Fibroblast of peridontal ligament (primary cell): ENCODE measurements around the gene SLC44A5.
"Not testable (repeated sequence)": the region's sequence is repeated elsewhere in the genome, so short reads cannot be mapped to it uniquely, and the experiment has no call there.

Experiments
- DNase-seq: peaks from one replicate; pipeline ENCODE4 v3.0.0-alpha.2; 2010; ENCODE audit errors: extremely low read depth

Gene SLC44A5

DNA sequence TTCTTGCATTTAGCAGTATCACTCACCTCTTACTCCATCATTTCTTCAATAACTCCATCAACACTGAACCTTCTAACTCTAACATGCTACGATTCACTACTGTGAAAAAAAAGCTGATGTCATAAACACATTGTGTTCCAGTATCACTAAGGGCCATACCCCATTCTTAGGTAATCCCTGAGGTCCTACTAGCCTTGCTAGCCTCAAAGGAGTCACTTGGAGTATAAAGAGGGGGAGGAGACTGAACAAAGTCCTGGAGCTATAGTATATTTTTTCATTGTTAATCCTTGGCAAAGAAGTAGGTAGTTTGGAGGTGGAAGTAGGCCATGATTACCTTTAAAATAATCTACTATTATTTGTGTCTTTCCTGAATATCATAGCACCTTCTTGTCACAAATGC is at the start of gene SLC44A5:
Gene SLC44A5, minus strand, starts transcription at position 101 of the 400 bp plus-strand sequence. CDS start 69,667 bp downstream, outside the sequence.
- DNase-seq, result no peak

DNA sequence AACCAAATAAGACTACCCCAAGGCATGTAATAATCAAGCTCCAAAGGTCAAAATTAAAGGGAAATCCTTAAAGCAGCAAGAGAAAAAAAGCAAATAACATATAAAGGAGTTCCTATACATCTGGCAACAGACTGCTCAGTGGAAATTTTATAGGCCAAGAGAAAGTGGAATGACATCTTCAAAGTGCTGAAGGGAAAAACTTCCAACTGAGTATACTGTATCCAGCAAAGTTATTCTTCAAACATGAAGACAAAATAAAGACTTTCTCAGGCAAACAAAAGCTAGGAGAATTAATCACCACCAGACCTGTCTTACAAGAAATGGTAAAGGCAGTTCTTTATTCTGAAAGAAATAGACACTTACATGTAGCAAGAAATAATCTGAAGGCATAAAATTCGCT is 45.0 kb upstream of the SLC44A5 start:
- DNase-seq, result no peak

DNA sequence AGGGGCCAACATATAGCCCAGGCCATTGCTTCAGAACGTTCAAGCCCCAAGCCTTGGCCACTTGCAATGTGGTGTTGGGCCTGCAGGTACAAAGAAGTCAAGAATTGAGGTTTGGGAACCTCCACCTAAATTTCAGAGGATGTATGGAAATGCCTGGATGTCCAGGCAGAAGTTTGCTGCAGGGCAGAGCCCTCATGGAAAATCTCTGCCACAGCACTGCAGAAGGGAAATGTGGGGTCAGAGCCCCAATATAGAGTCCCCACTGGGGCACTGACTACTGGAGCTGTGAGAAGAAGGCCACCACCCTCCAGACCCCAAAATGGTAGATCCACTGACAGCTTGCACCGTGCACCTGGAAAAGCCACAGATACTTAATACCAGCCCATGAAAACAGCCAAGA is 36.3 kb upstream of the SLC44A5 start:
- not testable (repeated sequence) for DNase-seq

DNA sequence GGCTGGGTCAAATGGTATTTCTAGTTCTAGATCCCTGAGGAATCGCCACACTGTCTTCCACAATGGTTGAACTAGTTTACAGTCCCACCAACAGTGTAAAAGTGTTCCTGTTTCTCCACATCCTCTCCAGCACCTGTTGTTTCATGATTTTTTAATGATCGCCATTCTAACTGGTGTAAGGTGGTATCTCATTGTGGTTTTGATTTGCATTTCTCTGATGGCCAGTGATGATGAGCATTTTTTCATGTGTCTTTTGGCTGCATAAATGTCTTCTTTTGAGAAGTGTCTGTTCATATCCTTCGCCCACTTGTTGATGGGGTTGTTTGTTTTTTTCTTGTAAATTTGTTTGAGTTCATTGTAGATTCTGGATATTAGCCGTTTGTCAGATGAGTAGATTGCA is 34.2 kb upstream of the SLC44A5 start:
- DNase-seq, result not testable (repeated sequence)

DNA sequence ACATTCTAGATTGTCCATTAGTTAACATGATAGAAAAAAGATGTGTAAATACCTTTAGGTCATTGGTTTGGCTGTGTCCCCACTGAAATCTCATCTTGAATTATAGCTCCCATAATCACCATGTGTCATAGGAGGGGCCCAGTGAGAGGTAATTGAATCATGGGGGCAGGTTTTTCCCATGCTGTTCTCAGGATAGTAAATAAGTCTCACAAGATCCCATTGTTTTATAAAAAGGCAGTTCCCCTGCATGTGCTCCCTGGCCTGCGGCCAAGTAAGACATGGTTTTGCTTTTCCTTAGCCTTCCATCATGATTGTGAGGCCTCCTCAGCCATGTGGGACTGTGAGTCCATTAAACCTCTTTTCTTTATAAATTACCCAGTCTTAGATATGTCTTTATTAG is 32.5 kb upstream of the SLC44A5 start:
- no peak for DNase-seq

DNA sequence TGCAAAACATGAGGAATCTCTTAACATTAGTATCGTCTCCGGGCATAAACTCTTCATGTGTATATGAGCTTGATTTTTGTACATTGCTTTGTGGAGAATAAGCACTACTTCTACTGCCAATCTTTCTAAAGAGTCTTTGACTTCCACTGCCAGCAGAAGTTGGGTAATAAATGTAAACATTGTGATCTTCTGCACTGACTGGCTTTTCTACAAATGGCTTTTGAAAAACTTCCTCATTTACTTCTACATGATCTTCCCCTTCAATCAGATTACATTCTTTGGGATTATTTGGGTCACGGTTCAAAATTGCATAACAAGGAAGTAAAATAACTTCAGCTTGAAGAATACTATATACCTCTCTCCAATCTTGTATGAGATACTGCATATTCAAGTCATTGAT is 30.4 kb upstream of the SLC44A5 start:
- no peak for DNase-seq

DNA sequence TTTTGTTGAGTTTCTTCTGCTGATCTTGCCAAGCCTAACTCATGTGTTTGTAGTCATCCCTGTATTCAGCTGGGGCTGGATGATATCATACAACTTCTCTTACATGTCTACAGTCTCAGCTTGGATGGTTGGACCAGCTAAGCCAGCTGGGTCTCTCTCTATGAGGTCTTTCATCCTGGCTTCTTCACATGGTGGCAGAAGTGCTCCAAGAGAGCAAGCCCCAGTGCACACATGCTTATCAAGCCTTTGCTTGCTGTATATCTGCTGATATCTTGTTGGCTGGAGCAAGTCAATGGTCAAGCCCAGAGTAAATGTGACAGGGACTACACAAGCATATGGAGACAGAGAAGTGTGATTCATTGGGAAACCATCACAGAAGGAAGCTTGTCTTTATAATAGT is 29.2 kb upstream of the SLC44A5 start:
- no peak for DNase-seq

DNA sequence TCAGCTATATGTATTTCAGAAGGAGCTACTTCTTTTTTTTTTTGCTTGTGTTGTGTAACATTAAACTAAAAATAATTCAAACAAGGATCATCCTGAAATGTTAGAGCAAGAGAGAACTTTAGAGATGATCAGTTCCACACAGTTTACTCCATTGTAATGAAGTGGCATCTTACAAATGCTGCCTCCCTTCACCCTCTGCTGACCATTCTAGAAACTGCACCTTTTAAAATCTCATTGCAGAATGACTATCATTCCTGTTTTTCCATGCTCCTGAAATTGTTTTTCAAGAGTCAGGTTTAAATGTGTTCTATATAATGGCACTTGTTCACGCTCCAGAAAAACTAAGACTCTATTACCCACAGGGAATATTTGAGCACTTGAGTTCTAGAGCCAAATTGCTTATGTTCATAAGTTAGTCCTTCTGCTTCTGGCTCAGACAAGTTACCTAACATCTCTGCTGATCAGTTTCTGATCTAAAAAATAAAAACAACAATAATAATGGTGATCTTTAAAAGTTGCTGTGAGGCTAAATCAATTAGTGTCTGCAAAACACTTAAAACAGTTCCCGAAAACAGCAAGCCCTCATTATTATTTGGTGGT is 21.5 kb upstream of the SLC44A5 start:
- peak; percentile 63 for DNase-seq

DNA sequence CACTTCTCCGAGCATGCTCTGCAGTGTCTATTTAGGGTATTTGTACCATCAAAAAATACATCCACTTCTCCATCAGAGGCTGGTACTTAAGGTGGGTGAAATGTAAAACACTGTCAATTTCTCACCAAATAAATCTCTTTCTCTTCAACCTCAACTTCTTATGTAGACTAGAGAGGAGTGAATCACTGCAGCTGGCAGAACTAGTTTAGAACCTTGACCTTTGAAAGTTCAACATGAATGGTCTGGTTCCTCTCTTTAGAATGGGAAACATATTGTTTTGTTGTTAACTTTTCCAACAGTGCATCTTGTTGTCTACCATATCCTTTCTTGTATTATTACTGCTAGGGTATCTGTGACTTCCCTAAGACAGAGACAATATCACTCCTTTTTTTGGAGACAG is 20.1 kb upstream of the SLC44A5 start:
- no peak for DNase-seq

DNA sequence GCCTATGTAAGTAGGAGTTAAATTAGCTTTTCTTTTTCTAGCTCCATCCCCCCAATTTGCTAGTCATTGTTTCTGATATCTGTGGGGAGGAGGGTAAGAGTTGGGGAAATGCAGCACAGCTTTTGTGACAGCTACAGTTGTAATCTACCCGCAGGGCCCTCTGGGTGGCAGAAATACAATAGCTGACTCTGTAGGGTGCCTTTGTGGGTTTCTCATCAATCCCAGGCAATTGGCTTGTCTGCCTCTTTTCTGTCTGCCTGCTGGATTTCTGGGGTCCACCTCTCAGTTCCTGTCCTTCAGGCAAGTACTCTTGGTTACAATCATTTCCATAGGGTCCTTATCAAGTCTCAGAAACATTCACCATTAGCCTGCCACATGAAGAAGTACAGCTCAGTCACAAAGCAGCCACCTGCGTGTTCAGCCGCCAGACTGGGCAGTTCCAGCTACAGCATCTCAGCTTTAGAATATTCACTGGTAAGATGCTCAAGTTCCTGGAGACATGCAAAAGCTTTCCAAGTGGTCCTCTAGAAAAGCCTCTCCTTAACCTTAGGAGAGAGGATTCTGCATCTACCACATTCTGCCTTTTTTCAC is 19.2 kb upstream of the SLC44A5 start:
- DNase-seq, result no peak

DNA sequence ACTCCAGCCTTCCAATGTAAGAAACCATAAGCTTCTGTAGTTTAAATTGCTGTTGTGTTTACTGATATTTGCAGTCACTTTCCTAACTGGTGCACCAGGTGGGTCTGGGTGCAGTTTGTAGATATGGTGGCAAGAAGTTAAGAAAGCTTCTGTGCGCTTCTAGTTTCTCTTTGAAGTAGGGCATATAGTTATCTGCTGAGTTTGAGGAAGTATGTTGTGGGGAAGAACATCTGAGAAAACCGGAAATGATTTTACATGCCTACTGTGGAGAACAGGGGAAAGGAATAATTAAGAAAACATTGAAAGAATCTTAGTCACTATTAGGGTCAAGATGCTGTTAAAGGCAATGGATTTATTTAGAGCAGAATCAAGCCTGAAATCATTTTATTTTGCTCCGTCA is 14.9 kb upstream of the SLC44A5 start:
- DNase-seq, result no peak

DNA sequence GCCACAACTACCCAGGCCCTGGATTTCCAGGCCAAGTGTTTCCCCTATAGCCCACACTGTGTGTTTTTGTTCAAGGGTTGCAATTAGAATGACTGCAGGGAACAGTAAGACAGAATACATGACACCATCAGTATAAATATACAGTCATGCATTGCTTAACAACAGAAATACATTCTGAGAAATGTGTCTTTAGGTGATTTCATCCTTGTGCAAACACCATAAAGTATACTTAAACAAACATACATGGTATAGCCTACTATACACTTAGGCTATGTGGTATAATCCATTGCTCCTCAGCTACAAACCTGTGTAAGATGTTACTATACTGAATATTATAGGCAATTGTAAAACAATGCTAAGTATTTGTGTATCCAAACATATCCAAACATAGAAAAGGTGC is 7.5 kb upstream of the SLC44A5 start:
- no peak for DNase-seq

DNA sequence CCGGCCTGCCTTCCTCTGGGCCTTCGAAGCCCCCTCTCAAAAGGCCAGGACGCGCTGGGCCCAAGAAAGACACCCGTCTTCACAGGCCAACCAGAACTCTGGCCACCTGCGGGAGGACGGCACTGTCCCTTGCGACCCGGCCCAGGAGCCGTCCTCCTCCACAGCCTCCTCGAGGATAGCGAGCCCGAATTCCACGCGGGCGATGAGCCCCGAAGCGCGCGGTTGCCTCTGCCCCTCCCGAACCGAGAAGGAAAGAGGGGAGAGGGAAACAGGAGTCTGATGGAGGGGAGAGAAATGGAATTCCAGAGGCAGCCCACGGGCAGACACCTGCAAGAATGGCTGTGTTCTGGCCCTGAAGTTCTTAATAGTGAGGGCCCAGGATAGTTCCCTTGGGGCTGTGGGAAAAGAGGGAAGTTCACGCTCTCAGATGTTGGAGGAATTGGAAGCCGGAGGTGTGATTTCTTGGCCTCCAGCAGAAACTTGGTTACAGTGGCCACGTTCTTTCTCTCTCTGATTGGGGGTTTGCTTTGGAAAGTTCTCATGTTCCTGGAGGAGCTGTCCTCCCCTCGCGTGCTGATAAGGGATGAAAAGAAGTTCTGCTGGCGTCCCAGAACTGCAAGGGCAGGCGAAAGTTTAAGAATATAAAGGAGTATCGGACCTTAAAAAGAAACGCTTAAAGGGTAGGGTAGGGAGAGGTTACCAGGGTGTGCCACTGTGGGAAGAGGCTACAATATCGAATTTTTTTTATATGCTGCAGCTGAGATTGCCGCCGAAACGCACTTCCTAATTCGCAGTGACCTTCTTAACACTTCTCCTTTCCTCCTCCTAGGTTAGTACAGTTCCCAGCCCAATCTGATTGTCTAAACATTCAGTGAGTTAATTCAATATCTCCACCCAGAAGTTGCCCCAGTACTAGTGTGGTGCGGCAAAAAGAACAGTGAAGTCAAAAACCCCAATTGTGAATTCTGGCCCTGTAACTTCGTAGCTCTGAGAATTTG is 5.8 kb upstream of the SLC44A5 start:
- peak; percentile 47 for DNase-seq

DNA sequence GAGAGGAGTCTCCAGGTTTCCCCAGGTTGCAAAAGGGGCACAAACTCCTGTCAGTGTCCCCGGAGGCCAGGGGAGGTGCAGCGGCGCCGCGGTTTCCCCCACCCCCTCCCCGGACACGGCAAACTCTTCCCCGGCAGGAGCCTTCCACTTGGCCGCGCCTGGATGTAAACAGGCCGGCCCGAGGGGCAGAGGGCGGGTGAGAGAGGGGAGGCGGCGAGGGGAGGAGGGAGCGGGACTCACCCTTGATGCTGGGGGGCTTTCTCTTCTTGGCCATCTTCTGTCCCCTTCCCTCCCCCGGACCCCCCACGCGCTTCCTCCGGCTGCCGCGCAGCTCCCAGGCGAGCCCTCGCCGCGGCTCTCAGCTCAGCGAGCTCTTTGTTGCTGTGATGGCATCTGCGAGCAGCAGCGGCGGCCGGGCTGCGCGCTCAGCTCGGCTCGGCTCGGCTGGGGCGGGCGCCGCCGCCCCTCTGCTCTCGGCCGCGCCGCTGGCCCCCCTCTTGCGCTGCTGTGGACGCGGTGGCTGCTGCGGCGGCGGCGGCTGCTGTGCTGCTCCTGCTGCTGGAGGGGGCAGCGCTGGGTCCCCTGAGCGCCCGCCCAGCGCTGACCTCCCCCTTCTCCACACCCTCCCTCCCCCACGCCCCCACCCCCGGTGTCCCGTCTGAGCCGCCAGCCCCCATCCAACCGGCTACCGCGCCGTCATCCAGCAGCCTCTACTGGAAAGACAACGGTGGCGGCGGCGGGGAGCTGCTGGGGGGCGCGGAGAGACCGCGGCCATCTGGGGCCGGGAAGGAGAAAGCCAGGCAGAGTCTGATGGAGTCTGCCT is 4.9 kb upstream of the SLC44A5 start:
- peak; percentile 15 for DNase-seq

DNA sequence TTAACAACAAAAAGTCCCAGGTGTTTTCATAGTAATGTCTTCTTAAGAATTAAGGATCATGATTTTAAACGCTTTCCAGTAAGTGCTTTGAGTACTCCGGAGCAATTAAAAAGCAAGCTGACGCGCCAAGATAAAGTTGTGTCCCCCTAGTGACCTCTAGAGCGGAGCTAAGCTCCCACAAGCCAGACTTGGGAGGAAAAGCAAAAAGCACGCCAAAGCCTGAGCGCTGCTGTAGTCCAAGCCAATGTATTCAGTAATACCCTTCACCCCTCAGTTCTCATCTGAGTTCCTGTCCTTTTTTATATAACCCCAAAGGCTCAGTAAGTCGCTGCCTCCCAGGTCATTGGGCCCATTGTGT is 3.5 kb upstream of the SLC44A5 start:
- no peak for DNase-seq

DNA sequence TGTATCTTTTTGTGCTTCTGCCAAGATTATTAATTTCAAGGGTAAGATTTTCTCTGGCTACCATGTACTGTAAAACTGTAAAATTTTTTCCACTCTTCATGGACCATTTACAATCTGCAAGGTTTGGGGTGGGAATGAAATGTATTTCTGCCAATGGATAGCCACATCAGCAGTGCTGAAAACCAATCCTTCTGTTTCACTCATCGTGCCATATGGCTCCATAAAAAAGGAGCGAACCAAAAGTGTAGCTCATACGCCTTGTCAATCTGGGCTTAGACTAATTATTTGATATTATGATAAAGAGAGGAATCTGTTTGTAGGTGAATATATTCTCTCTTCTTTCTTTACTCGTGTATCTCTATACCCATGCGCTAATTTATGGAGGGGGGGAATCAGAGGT is 3.0 kb upstream of the SLC44A5 start:
- DNase-seq, result no peak

DNA sequence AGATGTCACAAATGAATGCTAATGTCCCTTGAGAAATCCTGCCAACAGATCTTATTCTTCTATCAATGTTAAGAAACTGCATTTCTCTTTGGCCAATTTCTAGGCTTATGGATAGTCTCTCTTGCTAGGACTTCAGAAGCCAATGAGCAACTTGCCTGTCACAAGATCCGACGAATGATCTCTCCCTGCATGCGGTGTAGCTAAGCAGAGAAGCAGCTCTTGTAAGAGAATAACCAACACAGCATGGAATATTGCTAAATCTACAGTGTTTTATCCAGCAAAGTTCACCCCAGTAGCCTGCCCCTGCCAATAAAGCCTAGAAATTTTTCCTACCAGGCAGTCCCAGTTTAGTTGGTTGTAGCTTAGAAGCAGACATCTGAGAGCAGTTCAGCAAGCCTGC is 2.1 kb upstream of the SLC44A5 start:
- DNase-seq, result no peak

DNA sequence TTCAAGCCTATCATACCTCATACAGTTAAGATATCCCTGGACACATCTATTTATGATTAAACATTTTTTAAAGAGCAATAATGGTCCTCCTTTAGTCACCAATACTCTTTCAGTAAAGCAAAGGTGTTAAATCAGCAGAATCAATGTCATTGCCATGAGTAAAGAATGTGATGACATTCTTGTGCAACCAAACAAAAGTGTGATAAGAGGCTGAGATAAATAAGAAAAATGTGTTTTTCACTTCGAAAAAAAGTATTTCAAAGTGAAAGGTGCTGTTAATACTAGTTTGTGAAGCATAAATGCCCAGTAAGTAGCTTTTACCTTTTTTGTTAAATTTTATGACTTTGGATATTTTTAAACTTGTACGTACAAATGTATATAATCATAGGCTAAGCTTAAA is 8.4 kb downstream of the SLC44A5 start:
- no peak for DNase-seq

DNA sequence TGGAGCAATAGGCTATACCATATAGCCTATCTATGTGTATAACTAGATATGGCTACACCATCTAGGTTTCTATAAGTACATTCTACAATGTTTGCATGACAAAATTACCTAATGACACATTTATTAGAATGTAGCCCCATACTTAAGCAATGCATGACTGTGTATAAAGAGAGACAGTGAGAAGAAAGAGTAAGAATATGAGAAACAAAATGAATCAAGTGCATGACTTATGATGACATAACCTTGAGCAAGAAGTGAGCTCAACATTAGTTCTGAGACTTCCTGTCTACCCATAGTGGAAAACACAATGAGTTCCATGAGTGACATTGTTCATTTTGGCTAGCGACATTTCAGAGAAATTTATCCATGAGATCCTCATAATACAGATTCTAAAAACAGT is 10.1 kb downstream of the SLC44A5 start:
- DNase-seq, result no peak

DNA sequence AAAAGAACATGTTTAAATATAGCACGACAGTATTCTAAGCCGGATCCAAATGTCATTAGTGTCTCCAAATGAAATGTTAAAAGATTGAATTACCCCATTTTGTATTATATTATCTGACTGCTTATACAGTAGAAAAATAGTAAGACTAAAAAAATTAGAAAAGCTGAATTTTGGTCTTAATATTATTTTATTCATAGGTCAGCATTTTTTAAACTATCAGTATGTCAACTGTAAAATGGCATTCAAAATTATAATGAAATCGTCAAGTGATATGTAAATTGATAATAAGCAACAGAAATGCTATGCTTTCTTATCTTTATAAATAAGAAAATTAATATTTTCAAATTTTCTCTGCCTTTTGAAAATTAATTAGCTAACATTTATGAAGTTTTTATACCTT is 16.6 kb downstream of the SLC44A5 start:
- no peak for DNase-seq

DNA sequence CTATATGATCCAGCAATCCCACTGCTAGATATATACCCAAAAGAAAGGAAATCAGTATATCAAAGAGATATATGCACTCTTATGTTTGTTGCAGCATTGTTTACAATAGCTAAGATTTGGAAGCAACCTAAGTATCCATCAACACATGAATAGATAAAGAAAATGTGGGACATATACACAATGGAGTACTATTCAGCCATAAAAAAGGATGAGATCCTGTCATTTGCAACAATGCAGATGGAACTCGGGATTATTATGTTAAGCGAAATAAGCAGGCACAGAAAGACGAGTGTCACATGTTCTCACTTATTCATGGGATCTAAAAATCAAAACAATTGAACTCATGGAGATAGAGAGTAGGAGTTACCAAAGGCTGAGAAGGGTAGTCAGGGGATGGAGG is 17.5 kb downstream of the SLC44A5 start:
- DNase-seq, result not testable (repeated sequence)

DNA sequence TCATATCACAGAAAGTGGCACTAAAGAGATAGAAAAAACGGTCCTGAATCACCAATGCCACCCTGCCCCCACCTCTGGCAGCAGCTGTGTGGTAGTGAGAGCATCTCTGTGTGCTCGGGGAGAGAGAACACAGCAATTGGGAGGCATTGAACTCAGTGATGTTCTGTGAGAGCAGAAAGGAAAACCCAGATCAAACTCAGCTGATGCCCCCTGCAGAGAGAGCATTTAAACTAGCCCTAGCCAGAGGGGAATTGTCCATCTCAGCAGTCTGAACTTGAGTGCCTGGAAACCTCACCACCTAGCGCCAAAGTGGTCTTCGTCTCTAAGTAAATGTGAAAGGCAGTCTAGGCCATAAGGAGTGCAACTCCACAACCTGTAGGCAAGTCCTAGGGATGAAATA is 21.3 kb downstream of the SLC44A5 start:
- DNase-seq, result no peak
